ENCODE results near the gene FCAR.
A peak's percentile ranks its signal among the peaks of the same experiment; 100 is the strongest.
"Not testable (repeated sequence)": the region's sequence is repeated elsewhere in the genome, so short reads cannot be mapped to it uniquely, and the experiment has no call there.

The FCAR gene

GRCh38 chr19:54896036-54896435, 22.0 kb downstream of the FCAR start:
- no peak for DNase-seq

- DNase-seq, result not testable (repeated sequence)
Measured at GRCh38 chr19:54898685-54899084, 24.6 kb downstream of the FCAR start.

DNA sequence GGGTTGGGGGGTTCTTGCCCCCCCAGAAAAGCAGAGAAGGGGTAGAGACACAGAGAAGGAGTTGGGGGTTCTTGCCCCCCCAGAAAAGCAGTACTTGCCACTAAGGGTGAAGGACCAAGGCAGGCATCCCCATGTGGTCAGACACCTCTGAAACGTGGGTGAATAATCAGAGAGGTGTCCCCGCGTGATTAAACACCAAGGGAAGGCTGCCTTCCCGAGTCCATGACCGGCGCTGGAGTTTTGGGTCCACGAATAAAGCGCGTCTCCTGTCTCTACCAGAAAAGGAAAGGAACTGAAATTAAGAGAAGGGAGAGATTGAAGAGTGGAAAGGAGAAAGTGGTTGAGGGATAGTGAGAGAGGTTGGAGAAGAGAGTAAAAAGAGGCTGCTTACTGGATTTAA, 25.6 kb downstream of the FCAR start:
- not testable (repeated sequence) for DNase-seq

- DNase-seq, result not testable (repeated sequence)
Measured at GRCh38 chr19:54901153-54901552, 27.1 kb downstream of the FCAR start.

DNA sequence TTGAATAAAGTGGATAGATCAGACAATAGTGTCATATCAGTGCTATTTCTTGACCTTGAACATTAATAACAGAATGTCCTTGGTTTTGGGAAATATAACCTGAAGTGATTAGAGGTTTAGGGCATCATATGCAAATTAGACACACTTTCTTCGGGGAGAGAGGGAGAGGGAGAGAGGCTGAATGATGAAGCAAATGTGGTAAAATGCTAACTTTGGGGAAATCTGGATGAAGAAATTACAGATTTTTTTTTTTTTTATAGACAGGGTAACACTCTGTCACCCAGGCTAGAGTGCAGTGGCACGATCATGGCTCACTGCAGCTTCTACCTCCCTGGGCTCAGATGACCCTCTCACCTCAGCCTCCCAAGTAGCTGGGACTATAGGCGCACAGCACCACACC, 28.0 kb downstream of the FCAR start:
- DNase-seq, result no peak

DNA sequence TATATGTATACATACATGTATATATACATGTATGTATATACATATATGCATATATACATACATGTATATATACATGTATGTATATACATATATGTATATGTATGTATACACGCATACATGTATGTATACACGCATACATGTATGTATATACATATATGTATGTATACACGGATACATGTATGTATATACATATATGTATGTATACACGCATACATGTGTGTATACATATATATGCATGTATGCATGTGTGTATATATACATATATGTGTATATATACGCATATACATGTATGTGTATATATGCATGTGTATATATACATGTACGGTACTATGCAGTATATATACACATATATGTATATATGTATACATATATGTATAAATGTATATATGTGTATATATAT, 29.3 kb downstream of the FCAR start:
- DNase-seq, result no peak

GRCh38 chr19:54904261-54904660, 30.2 kb downstream of the FCAR start:
- DNase-seq, result not testable (repeated sequence)

GRCh38 chr19:54905421-54905802, 31.4 kb downstream of the FCAR start:
- DNase-seq, result no peak

DNA sequence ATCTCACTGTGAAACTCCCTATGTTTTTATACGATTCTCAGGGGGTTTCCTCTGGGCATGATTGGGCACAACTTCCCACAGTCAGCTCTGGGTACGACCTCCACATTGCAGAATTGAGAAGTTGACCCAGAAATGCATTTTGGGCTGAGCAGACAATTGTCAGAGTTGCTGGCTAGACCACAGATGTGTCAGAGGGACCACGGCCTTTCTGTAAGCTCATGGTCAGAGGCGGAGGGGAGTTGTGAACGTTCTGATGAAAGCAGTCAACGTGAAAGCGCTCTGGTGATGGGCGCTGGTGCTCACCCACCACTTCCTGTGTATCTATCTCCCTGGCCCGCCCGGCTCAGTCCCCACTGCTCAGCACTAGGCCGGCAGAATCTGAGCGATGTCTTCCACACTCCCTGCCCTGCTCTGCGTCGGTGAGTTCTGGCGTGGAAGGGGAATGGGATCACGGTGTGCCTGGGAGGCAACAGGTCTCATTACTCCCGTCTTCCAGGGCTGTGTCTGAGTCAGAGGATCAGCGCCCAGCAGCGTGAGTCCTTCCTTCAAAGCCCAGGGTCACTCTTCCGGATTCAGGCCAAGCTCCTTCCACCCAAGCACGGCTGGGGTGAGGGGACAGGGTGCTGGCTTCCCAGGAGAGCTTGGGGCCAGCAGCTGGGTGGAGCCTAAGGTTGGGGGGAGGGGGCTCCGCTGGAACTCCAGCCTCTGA, 31.9 kb downstream of the FCAR start, which contains the start of gene NCR1:
TSS of gene NCR1 (plus strand) at position 346 of the 709 bp plus-strand sequence. CDS start at position 386, 40 bp downstream.
- DNase-seq, result peak; percentile 24

- DNase-seq, result no peak
Measured at GRCh38 chr19:54906819-54907218, 32.8 kb downstream of the FCAR start.

- not testable (repeated sequence) for DNase-seq
Measured at GRCh38 chr19:54907899-54908298, 33.9 kb downstream of the FCAR start.

- DNase-seq, result no peak
Measured at GRCh38 chr19:54916822-54917221, 42.8 kb downstream of the FCAR start.

GRCh38 chr19:54918499-54918898, 44.5 kb downstream of the FCAR start:
- DNase-seq, result no peak

DNA sequence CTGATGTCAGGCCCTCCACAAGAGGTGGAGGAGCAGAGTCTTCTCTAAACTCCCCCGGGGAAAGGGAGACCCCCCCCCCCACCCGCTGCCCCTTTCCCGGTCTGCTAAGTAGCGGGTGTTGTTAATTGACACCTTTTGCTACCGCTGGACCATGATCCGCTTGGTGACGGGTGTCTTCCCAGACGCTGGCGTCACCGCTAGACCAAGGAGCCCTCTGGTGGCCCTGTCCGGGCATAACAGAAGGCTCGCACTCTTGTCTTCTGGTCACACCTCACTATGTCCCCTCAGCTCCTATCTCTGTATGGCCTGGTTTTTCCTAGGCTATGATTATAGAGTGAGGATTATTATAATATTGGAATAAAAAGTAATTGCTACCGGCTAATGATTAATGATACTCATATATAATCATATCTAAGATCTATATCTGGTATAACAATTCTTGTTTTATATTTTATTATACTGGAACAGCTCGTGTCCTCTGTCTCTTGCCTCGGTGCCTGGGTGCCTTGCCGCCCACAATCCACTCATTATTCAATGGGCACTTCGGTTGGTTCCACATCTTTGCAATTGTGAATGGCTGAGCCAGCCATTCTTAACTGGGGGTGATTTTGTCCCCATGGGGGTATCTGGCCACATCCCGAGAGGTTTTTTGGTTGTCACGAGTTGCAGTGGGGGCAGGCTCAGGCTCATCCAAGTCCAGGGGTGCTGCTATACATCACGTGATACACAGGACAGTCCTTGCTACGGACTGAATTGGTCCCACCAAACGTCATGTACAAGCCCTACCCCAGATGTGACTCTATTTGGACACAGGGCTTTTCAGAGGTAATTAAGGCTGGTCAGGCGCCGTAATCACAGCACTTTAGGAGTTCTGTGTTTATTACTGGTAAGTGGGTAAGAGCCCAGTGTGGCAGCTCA, 45.9 kb downstream of the FCAR start:
- DNase-seq, result not testable (repeated sequence)

DNA sequence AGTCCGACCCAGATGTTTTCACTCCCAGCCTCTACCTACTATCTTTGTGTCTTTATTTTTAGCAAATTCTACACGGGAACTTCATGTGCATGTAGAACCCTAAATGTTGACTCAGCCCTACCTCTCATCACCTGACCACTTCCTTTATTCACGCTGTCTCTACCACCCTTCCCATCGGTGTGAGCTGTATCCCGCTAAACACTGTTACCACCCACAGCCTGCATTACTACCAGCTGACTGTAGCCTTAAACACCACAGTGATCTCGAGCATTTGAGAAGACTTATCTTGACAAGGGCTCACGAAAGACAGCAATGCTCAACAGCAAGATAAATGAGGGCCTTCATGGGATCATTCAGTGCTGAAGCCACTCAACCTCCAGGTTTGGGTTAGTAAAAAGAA, 47.0 kb downstream of the FCAR start:
- no peak for DNase-seq

GRCh38 chr19:54923276-54923675, 49.2 kb downstream of the FCAR start:
- DNase-seq, result no peak

DNA sequence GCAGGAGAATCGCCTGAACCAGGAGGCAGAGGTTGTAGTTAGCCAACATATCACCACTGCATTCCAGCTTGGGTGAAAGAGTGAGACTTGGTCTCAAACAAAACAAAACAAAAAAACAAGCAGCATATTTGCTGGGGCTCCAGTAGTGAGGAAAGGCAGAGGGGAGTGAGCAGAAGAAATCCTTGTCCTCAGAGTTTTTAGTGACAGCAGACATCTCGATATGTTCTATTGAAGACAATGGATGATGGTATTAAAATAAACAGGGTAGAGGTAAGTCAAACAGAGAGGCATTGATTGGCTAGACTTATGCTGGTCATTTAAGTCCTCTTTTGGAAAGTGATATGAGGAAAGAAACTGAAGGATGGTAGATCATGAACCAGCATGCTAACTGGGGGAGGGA, 54.3 kb downstream of the FCAR start:
- DNase-seq, result no peak

DNA sequence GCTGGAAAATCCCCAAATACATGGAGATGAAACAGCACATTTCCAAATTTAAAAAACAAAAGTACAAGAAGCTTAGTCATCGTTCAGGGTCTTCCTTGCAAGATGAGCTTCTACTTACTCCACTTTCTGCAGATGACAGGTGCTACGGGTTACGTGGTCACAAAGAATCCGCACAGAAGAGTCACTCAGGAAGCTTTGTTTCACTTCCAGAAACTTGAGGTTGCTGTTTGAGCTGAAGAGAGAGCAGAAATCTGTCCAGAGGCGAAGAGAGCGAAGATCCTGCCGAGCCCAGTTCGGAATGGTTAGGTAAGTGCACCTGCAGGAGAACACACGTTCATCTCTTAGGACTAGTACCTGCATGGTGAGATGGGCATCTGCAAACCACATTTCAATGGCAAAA, 63.9 kb downstream of the FCAR start:
- DNase-seq, result no peak

DNA sequence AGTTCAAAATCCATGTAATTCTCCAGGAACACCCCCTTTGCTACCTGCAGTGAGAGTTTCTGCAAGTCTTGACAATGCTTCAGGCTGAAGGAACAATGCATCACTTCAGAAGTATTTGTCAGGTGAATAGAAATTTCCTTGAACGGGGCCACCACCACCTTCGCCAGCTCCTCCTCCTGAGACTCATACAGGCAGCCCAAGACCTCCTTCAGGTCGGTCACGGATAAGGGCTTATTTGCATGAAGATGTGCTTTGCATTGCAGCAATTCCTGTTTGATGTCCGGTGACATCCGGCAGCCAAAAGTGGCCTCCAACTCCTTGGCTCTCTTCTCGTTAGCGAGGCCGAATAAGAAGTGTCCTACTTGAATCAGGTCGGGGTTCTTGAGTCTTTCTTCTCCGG, 64.9 kb downstream of the FCAR start:
- no peak for DNase-seq

GRCh38 chr19:54939538-54939937, 65.5 kb downstream of the FCAR start:
- not testable (repeated sequence) for DNase-seq
